ENCODE data around the gene PPP3CA. TPM values are rescaled to one million over a fixed set of nuclear protein-coding genes. Genes with fewer than 3 reads are reported as not detected.

Gene PPP3CA
- total and polyA plus RNA-seq, 2 of the 13 experiments (the other 11 are each of a cell fraction or from before 2014, with no cell fraction given): 4.8 to 13.2 TPM

DNA sequence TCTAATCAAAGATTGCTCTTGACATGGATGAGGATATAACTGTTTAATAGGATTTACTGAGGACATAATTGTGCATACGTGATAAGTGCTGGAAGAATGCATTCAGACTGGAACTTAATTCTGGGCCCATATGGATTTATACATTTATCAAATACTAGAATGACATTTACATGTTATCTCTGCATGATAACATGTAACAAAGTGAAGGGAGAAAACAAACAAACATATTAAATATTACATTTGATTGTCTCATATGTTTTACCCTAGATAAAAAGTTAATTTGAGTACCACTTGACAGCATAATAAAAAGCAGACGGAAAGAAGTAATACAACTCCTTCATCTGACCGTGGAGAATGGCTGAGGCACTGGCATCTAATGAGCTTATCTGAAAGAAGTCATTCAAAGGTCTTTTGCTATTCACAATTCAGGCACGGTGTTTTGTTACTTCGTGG is 297.8 kb downstream of the PPP3CA start:
- intact Hi-C loops (cut with micrococcal nuclease; ENCODE audit: unreplicated experiment) (no loop called here), in situ Hi-C loops (cut with HindIII; ENCODE audit: extremely low pct_ligation_motif_present, low pct_unique_long_range_greater_than_20kb) (no loop called here)
- Histone ChIP-seq H3K4me1 (ENCODE audit: insufficient read depth, low read length) (no peaks in the 10 kb centered on the region), H3K36me3 (replicated peaks in 1 of 2; ENCODE audit: control insufficient read depth in 1 of 2, insufficient read depth in 2 of 2, low read length in 2 of 2) (peaks cover 0 to 2% of the 10 kb centered on the region in 2 experiments; a peak in 1 of 5 replicates), H3K9me3 (ENCODE audit: low read length) (no peaks in the 10 kb centered on the region), H3K4me3 (replicated peaks in 1 of 3; ENCODE audit: insufficient read depth in 1 of 3, low read depth in 2 of 3, low read length in 3 of 3) (no peak overlapping the region), H4K20me1 (ENCODE audit: insufficient read depth, low read length) (no peaks in the 10 kb centered on the region), H3K79me2 (ENCODE audit: insufficient read depth, low read length) (no peaks in the 10 kb centered on the region), H3K27me3 (ENCODE audit: control insufficient read depth in 1 of 2, insufficient read depth in 2 of 2, low read length in 2 of 2) (no peaks in the 10 kb centered on the region), H2AFZ (ENCODE audit: low read length) (no peak overlapping the region), H3K4me2 (ENCODE audit: low read depth, low read length) (no peak overlapping the region), H3K27ac (ENCODE audit: extremely low read length, insufficient read depth, low read length) (no peak overlapping the region), H3K9ac (ENCODE audit: insufficient read depth, low read depth, low read length) (no peak overlapping the region)
- CTCF ChIA-PET (ENCODE audit: low intra/inter-chr PET ratio, low total read pairs): no interaction called here
- BruUV-seq (replicated peaks): no TSS peak
- no peak for DNase-seq (ENCODE audit: low spot score)
- ATAC-seq: no peak
- POLR2A ChIA-PET: no interaction called here
- TF ChIP-seq, protein P1, sequence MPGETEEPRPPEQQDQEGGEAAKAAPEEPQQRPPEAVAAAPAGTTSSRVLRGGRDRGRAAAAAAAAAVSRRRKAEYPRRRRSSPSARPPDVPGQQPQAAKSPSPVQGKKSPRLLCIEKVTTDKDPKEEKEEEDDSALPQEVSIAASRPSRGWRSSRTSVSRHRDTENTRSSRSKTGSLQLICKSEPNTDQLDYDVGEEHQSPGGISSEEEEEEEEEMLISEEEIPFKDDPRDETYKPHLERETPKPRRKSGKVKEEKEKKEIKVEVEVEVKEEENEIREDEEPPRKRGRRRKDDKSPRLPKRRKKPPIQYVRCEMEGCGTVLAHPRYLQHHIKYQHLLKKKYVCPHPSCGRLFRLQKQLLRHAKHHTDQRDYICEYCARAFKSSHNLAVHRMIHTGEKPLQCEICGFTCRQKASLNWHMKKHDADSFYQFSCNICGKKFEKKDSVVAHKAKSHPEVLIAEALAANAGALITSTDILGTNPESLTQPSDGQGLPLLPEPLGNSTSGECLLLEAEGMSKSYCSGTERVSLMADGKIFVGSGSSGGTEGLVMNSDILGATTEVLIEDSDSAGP (CRISPR knock-in tag; IDR thresholded peaks at IDR 0.05; ENCODE audit: borderline replicate concordance): no peak
- TF ChIP-seq FOXO1 (CRISPR knock-in tag; IDR thresholded peaks at IDR 0.05) (no peak), ZNF629 (CRISPR knock-in tag; conservative IDR thresholded peaks at IDR 0.05) (no peak), EEA1 (CRISPR knock-in tag; IDR thresholded peaks at IDR 0.05; ENCODE audit: borderline replicate concordance) (no peak), NFKBIZ (CRISPR knock-in tag; IDR thresholded peaks at IDR 0.05) (no peak), ZNF83 (CRISPR knock-in tag; IDR thresholded peaks at IDR 0.05; ENCODE audit: borderline replicate concordance) (no peak), ZNF550 (CRISPR knock-in tag; IDR thresholded peaks at IDR 0.05; ENCODE audit: borderline replicate concordance) (no peak), CCDC6 (CRISPR knock-in tag; IDR thresholded peaks at IDR 0.05) (no peak), ARNT (IDR thresholded peaks at IDR 0.05) (no peak), ZNF367 (CRISPR knock-in tag; IDR thresholded peaks at IDR 0.05; ENCODE audit: borderline replicate concordance) (no peak), SALL1 (CRISPR knock-in tag; IDR thresholded peaks at IDR 0.05) (no peak), ZNF652 (CRISPR knock-in tag; IDR thresholded peaks at IDR 0.05; ENCODE audit: borderline replicate concordance, low read depth) (no peak), ZNF737 (CRISPR knock-in tag; IDR thresholded peaks at IDR 0.05; ENCODE audit: borderline replicate concordance) (no peak), ZNF747 (CRISPR knock-in tag; IDR thresholded peaks at IDR 0.05; ENCODE audit: borderline replicate concordance) (no peak), CENPT (CRISPR knock-in tag; IDR thresholded peaks at IDR 0.05; ENCODE audit: low read depth) (no peak)
- TF ChIP-seq, protein P2, sequence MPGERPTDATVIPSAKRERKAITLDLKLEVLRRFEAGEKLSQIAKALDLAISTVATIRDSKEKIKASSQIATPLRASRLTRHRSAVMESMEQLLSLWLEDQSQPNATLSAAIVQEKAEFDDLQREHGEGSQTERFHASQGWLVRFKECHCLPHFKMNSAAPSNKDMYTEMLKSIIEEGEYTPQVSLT (CRISPR knock-in tag; IDR thresholded peaks at IDR 0.05; ENCODE audit: borderline replicate concordance, low read depth): no peak
- TF ChIP-seq, protein P3, sequence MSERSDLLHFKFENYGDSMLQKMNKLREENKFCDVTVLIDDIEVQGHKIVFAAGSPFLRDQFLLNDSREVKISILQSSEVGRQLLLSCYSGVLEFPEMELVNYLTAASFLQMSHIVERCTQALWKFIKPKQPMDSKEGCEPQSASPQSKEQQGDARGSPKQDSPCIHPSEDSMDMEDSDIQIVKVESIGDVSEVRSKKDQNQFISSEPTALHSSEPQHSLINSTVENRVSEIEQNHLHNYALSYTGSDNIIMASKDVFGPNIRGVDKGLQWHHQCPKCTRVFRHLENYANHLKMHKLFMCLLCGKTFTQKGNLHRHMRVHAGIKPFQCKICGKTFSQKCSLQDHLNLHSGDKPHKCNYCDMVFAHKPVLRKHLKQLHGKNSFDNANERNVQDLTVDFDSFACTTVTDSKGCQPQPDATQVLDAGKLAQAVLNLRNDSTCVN (CRISPR knock-in tag; IDR thresholded peaks at IDR 0.05; ENCODE audit: borderline replicate concordance): no peak
- WGBS (ENCODE audit: low lambda C conversion rate): 96% methylated on average over 5 of the region's 5 CpGs
- FAIRE-seq: no peak
